T-helper 1 cell treated with Interleukin-12 subunit alpha and Interleukin-12 subunit beta and Interleukin-4 antibody, amounts not matched to agents 30 μg/mL and 1 μg/mL, for 36 hours (primary cell): ENCODE data around the gene CFAP69.
A peak's percentile ranks its signal among the peaks of the same experiment; 100 is the strongest.
"Not testable (repeated sequence)": the region's sequence is repeated elsewhere in the genome, so short reads cannot be mapped to it uniquely, and the experiment has no call there.

Experiments used
- H3K27ac Mint-ChIP-seq: one replicate; pipeline ENCODE4 v1.8.0; 2021; ENCODE audit warnings: mild to moderate bottlenecking, mixed read lengths
- H3K27me3 Mint-ChIP-seq: one replicate; pipeline ENCODE4 v1.8.0; 2021; ENCODE audit warnings: low read depth, mixed read lengths
- H3K36me3 Mint-ChIP-seq: one replicate; pipeline ENCODE4 v1.8.0; 2021; ENCODE audit warnings: low read depth, mixed read lengths
- H3K4me1 Mint-ChIP-seq: one replicate; pipeline ENCODE4 v1.8.0; 2021; ENCODE audit warnings: low read depth, mixed read lengths
- H3K4me3 Mint-ChIP-seq: one replicate; pipeline ENCODE4 v1.8.0; 2021; ENCODE audit warnings: mild to moderate bottlenecking, moderate library complexity, mixed read lengths
- H3K9me3 Mint-ChIP-seq: one replicate; pipeline ENCODE4 v1.8.0; 2021; ENCODE audit warnings: mixed read lengths

Gene CFAP69

DNA sequence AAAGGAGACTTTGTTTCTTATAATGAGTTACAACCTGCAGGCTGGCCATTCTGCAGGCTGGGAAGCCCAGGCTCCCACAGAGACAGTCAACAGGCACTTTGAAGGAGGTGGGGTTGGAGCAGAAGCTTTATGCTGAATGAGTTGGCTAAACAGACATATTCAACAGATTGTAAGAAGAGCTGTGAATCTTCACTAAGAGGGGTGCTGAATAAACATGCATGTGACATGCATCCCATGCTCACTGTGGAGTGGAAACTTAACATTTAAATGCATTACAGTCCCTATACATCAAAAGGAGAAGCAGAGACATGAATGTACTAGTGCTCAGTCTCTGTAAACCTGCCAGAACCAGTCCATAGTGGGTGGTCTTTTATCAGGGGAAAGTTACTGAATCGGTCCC lies 1.4 kb upstream of the CFAP69 start:
- H3K4me3 Mint-ChIP-seq = peak overlapping the region; percentile 73
- H3K9me3 Mint-ChIP-seq = no peaks in the 10 kb centered on the region
- H3K4me1 Mint-ChIP-seq = peaks cover 15% of the 10 kb centered on the region
- H3K27me3 Mint-ChIP-seq = peaks cover 52% of the 10 kb centered on the region
- H3K27ac Mint-ChIP-seq = no peak overlapping the region
- no peaks in the 10 kb centered on the region for H3K36me3 Mint-ChIP-seq

DNA sequence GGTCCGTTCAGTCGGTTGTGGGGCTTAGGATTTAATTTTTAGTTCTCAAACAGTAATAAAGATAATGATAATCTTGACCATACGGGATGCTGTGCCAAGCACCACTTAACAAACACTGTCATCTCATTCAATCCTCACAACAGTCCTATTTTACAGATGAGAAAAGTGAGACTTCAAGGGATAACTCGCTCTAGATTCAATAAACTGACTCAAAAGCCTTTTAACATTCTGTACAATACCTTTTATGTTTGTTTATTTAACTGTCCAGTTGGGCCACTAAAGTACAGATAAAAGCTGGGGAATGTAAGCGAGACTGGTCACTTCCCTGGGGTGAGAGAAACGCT lies 437 bp upstream of the CFAP69 start:
- H3K4me1 Mint-ChIP-seq = peaks cover 13% of the 10 kb centered on the region
- H3K9me3 Mint-ChIP-seq = no peaks in the 10 kb centered on the region
- H3K27me3 Mint-ChIP-seq = peaks cover 56% of the 10 kb centered on the region
- peak overlapping the region; percentile 83 for H3K4me3 Mint-ChIP-seq
- H3K27ac Mint-ChIP-seq = no peak overlapping the region
- no peaks in the 10 kb centered on the region for H3K36me3 Mint-ChIP-seq

DNA sequence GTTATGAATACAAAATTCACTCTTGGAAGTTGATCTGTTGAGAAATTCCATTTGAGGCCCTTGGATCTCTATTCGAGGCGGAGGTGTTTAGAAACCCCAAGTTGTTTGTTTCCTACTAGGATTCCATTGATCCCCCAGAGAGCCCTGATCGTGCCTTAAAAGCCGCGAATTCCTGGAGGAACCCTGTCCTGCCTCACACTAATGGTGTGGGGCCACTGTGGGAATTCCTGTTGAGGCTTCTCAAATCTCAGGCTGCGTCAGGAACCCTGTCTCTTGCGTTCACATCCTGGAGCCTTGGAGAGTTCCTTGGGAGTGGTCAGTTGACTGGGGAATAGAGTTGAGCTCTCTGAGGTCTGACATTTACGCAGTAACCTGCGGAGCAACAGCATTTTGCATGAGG lies 1.2 kb downstream of the CFAP69 start:
- H3K27ac Mint-ChIP-seq = no peak overlapping the region
- H3K27me3 Mint-ChIP-seq = peaks cover 62% of the 10 kb centered on the region
- no peaks in the 10 kb centered on the region for H3K36me3 Mint-ChIP-seq
- peak overlapping the region; percentile 83 for H3K4me3 Mint-ChIP-seq
- H3K9me3 Mint-ChIP-seq = no peaks in the 10 kb centered on the region
- peaks cover 13% of the 10 kb centered on the region for H3K4me1 Mint-ChIP-seq

DNA sequence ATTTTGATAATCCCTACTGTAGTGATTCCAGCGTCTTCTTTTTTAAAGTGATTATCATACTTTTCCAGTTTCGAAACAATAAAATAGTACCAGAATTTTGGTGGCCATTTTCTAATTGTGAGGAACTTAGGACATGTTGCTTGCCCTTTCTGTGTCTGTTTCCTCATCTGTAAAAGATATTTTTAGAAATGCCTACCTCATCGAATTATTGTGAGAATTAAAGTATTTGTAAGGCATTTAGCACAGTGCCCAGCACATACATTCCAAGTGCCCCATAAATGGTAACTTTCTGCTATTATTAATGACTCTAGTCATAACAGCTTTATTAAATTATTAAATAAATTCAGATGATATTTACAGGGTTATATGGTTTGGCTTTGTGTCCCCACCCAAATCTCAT lies 3.7 kb downstream of the CFAP69 start:
- Mint-ChIP-seq H3K27ac (no peak overlapping the region), H3K27me3 (peaks cover 44% of the 10 kb centered on the region), H3K4me3 (no peak overlapping the region), H3K9me3 (no peaks in the 10 kb centered on the region), H3K4me1 (peaks cover 13% of the 10 kb centered on the region), H3K36me3 (no peaks in the 10 kb centered on the region)

DNA sequence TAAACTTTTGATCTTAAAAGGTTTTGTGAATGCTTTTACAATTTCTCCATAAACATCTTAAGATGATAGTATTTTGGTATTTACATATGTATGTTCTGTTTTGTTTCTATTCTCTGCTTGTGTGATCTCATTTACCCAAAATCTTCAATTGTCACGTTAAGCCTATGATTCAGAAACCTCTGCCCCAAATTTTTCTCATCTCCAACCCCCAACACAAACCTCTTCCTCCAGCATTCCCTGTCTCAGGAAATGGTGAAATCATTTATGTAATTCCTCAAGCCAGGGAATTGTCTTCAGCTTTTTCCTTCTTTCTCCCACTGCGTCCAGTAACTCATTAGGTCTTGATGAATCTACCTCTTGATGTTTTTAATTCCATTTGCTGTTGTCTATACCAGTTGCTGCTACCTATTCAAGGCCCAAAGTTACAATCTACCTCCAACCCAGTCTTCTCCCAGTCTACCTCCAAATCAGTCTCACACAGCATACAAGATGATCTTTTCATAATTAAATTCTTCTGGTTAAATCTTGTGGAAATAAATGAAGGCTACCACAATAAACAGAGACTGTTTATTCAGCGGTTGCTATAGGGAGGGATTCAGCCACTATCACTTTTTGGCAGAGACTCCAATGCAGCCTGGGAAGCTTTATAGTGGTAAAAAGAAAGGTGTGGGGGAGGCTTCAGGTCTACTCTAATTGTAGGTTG lies 5.8 kb downstream of the CFAP69 start:
- Mint-ChIP-seq H3K4me1 (peaks cover 3% of the 10 kb centered on the region), H3K27me3 (peaks cover 38% of the 10 kb centered on the region), H3K36me3 (no peaks in the 10 kb centered on the region), H3K27ac (no peak overlapping the region), H3K4me3 (no peak overlapping the region), H3K9me3 (peaks cover 3% of the 10 kb centered on the region)

DNA sequence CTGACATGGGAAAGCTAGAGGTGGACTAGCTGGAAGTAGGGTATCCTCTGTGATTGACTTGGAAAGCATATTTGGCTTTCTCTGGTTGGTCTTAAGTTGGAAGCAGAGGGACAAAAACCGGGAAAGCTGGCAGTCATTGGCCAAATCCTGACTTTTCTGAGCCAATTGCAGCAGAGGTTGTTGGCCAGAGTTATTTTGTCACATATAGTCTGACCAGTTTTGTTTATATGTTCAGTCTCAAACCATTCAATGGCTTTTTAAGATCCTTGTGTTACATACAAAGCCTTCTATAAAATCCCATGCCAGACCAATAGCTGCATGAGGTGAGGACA lies 6.3 kb downstream of the CFAP69 start:
- Mint-ChIP-seq H3K4me1 (no peaks in the 10 kb centered on the region), H3K27me3 (peaks cover 32% of the 10 kb centered on the region), H3K9me3 (peaks cover 6% of the 10 kb centered on the region), H3K36me3 (no peaks in the 10 kb centered on the region), H3K4me3 (no peak overlapping the region), H3K27ac (no peak overlapping the region)

DNA sequence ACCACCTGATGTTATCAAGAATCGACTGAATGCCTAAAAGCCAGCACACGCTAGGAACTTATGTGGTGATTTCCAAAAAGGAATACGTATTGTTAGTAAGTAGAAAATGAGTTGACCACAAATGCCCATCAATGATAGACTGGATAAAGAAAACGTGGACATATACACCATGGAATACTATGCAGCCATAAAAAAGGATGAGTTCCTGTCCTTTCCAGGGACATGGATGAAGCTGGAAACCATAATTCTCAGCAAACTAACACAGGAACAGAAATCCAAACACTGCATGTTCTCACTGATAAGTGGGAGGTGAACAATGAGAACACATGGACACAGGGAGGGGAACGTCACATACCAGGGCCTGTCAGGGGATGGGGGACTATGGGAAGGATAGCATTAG lies 11.0 kb downstream of the CFAP69 start:
- H3K36me3 Mint-ChIP-seq, H3K4me1 Mint-ChIP-seq, H3K27ac Mint-ChIP-seq, H3K9me3 Mint-ChIP-seq, H3K4me3 Mint-ChIP-seq: not testable (repeated sequence)
- peaks cover 17% of the 10 kb centered on the region for H3K27me3 Mint-ChIP-seq

DNA sequence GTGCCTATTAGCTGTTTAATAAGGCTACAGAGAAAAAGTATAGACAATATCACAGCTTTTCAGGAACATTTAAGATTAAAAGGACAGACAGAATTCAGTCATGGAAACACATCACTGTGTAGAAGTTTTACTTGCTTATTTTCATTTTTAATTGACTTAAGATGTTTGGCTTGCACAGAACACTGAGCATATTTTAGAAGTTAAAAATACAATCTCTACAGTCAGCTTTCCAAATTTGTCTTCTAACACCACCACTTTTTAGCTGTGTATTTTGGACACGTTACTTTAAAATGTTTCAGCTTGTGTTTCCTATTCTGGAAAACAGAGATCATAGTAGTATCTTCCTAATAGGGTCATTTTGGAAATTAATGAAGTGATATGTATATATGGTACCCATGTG lies 11.8 kb downstream of the CFAP69 start:
- Mint-ChIP-seq H3K27me3 (peaks cover 17% of the 10 kb centered on the region), H3K9me3 (peaks cover 6% of the 10 kb centered on the region), H3K4me3 (no peak overlapping the region), H3K27ac (no peak overlapping the region), H3K4me1 (no peaks in the 10 kb centered on the region), H3K36me3 (no peaks in the 10 kb centered on the region)

DNA sequence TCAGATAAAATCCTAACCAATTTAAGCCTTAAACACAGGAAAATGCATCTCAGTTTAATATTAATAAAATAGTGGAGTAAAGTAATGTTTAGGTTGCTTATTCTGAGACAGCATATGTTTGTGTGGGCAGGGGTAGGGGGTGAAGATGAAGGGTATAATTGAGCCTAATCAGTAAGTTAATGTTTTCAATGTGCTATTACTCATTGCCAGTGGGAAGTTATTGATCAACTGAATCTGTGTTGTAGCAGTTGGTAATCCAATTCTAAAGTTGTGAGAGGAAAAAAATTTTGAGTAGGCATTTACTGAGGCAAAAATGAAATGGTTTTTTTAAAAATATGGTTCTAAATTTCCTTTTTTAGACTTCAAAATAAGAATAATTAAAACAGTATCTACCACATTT lies 16.5 kb downstream of the CFAP69 start:
- H3K36me3 Mint-ChIP-seq = no peaks in the 10 kb centered on the region
- no peaks in the 10 kb centered on the region for H3K9me3 Mint-ChIP-seq
- no peak overlapping the region for H3K4me3 Mint-ChIP-seq
- H3K4me1 Mint-ChIP-seq = no peaks in the 10 kb centered on the region
- no peak overlapping the region for H3K27ac Mint-ChIP-seq
- H3K27me3 Mint-ChIP-seq = peaks cover 10% of the 10 kb centered on the region

DNA sequence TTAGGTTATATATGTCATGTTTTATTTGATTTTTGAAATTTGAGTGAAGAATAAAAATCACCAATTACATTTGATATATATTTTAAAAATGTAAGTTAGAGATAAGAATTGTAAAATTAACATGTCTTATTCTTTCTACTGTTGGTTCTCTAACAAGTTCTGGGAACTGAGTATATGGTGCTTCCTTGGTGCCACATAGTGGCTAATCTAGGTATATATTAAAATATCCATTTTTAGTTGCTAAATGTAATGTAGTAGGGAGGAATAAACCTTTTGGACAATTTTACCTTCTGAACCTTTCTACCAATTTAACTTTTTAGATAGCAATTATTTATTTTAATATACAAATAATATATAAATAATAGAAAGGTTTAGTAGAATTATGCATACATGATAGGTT lies 17.5 kb downstream of the CFAP69 start:
- H3K36me3 Mint-ChIP-seq = no peaks in the 10 kb centered on the region
- H3K4me1 Mint-ChIP-seq = no peaks in the 10 kb centered on the region

DNA sequence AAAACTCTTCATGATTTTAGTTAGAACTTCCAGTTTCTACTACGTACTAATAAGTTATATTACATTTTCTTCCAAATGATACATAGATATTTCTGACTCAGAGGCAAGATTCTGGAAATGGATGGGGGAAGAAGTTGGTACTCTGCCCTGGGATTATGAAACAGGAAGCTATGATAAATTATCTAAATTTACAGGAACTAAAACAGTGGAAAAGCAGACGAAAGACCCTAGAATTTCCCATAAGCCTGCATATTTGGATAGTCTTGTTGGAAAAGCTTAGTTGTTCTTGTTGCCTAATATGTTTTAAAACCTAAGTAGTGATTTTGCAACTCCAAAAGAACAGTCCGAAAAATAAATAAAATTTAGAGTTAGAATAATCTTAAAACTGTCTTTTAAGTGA lies 21.8 kb downstream of the CFAP69 start:
- Mint-ChIP-seq H3K9me3 (no peaks in the 10 kb centered on the region), H3K27me3 (peaks cover 5% of the 10 kb centered on the region), H3K36me3 (no peaks in the 10 kb centered on the region), H3K4me1 (no peaks in the 10 kb centered on the region), H3K4me3 (no peak overlapping the region), H3K27ac (no peak overlapping the region)

More for the DNA sequence above, 17.5 kb downstream of the CFAP69 start:
- Mint-ChIP-seq H3K27me3 (peaks cover 7% of the 10 kb centered on the region), H3K9me3 (no peaks in the 10 kb centered on the region), H3K27ac (no peak overlapping the region), H3K4me3 (no peak overlapping the region)

DNA sequence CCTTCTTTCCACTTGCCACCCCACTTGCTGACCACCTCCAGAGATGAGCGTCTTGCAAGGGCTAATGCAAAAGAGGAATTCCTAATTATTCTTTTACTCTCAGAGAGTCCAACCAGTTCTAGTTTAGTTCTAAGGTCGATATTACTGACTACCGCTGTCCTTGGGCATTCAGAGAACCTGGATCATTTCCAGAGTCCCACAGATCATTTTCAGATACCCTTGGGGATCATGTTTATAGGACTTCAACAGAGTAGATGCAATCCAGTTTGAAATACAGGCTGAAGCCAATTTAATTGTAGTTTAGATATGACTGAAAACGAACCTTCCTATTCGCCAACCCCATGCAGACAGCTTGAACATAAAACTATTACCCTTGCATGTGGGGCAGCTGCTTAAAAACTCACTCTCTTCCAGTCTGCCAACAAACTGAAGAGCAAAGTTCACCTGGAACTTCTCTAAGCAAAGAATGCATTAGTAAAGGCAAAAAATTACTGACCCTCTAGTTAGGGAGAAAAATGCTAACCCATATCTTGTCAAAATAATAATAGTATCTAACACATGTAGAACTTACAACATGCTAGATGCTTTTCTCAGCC lies 22.4 kb downstream of the CFAP69 start:
- Mint-ChIP-seq H3K27ac (no peak overlapping the region), H3K27me3 (peaks cover 5% of the 10 kb centered on the region), H3K9me3 (no peaks in the 10 kb centered on the region), H3K4me1 (no peaks in the 10 kb centered on the region), H3K36me3 (no peaks in the 10 kb centered on the region), H3K4me3 (no peak overlapping the region)

DNA sequence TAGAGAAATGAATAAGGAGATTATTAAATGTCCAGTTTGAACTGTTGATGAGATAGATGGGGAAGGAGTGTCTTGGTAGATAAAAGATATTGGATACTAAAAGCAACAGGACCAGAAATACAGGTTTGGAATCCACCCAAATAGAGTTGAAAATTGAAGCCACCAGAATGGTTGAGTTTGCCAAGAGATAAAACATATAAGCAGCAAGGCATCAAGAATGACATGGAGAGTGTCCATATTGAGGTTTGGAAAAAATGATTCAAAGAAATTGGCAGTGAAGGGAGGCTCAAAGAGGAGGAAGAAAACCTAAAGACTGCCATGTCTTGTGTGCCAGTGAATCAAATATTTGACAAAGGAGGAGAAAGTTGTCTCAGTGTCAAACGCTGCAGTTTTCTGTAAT lies 24.2 kb downstream of the CFAP69 start:
- no peaks in the 10 kb centered on the region for H3K4me1 Mint-ChIP-seq
- no peaks in the 10 kb centered on the region for H3K36me3 Mint-ChIP-seq
- no peak overlapping the region for H3K4me3 Mint-ChIP-seq
- no peak overlapping the region for H3K27ac Mint-ChIP-seq
- H3K9me3 Mint-ChIP-seq = no peaks in the 10 kb centered on the region
- H3K27me3 Mint-ChIP-seq = peaks cover 5% of the 10 kb centered on the region

DNA sequence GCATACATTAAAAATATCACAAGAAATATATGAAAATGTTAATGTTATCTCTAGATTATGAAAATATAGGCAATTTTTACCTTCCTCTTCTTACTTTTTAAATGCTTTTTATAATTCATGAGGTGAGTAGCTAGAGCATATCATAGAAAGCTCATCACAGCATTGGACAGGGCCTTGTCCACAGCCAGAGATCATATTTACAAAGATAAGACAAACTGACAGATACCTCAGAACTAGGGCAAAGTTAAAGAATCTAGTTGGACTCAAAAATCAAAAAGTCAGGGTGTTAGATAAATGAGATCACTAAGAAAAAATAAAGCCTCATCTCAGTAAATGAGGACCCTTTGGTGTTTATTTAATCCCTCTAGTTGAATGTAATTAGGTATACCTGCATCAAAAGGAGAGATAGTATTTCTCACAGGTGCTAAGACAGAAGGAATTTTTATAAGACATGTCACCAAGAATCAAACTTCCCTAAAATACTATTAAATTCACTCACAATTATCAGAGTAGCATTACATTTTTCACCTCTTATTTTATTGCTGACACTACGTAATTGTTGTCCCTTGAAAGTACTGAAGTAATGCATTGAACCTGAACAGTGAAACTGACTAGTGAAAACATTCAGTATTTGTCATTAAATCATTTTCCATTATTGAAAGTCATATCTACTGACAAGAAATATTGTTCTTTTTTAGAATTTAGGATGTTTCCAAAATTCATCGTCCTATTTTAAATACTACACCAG lies 25.6 kb downstream of the CFAP69 start:
- Mint-ChIP-seq H3K36me3 (no peaks in the 10 kb centered on the region), H3K4me1 (no peaks in the 10 kb centered on the region), H3K9me3 (no peaks in the 10 kb centered on the region), H3K27ac (no peak overlapping the region), H3K4me3 (no peak overlapping the region), H3K27me3 (no peaks in the 10 kb centered on the region)

DNA sequence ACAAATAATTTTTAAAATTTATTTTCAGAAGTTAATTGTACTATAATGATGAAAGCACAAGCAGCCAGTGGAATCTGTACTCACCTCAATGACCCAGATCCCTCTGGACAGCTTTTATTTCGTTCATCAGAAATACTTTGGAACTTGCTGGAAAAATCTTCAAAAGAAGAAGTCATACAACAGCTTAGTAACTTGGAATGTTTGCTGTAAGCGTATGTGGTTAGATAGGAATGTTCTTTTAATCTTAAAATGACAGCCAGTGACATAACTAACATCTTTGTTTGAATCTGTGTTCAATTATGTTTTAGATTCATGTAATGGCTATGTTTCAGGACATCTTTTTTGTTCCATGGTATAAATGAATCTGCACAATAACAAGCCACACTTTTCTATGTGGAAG lies 26.8 kb downstream of the CFAP69 start:
- Mint-ChIP-seq H3K9me3 (no peaks in the 10 kb centered on the region), H3K4me1 (no peaks in the 10 kb centered on the region), H3K36me3 (no peaks in the 10 kb centered on the region), H3K4me3 (no peak overlapping the region), H3K27me3 (no peaks in the 10 kb centered on the region), H3K27ac (no peak overlapping the region)
